ENCODE data around the gene AMIGO1.

DNA sequence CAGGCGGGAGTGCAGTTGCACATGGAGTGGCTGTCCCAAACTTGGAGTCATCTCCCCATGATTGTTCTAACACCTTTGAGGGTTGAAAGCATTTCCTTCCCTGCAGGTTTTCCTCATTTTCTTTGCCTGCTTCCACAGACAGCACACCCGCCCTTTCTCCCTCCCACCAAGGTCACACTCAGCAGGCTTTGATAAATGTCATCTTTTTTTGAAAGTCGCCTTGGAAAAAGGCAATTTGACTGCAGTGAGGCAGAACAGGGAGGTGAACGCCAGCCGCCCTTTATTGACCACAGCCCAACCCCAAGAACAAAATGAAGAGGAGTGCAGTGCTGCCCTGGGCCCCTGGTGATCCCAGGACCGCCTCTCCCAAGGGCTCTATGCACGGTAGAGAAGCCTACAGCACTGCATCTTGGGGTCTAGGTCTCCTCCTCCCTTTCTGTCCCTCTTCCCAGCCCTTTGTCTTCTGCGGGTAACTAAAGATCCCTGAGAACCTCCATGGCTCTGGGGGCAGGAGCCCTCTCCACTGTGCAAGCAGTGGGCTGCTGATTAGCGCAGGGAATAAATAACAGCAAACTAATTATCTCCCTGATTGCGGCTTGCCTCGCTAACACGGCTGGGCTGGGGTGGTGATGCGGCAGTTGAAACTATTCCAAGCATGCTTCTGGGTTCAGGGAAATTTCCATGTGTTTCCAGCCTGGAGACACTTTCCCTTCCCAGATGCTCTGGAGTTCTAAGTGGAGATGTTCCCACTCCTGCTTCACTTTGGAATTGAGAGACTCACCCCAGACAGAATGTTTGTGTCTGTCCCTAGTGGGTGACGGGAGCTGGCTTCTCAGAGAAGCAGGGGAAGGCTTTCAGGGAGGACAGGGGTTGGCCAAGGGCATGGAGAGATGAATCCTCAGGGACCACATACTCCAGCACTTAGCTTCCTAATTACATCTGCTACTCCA lies 11.8 kb upstream of the AMIGO1 start:
- TF ChIP-seq, protein P1, sequence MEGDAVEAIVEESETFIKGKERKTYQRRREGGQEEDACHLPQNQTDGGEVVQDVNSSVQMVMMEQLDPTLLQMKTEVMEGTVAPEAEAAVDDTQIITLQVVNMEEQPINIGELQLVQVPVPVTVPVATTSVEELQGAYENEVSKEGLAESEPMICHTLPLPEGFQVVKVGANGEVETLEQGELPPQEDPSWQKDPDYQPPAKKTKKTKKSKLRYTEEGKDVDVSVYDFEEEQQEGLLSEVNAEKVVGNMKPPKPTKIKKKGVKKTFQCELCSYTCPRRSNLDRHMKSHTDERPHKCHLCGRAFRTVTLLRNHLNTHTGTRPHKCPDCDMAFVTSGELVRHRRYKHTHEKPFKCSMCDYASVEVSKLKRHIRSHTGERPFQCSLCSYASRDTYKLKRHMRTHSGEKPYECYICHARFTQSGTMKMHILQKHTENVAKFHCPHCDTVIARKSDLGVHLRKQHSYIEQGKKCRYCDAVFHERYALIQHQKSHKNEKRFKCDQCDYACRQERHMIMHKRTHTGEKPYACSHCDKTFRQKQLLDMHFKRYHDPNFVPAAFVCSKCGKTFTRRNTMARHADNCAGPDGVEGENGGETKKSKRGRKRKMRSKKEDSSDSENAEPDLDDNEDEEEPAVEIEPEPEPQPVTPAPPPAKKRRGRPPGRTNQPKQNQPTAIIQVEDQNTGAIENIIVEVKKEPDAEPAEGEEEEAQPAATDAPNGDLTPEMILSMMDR (IDR thresholded peaks at IDR 0.05; ENCODE audit: low read depth, low read length): no peak
- no peak for TF ChIP-seq EZH2phosphoT487 (IDR thresholded peaks at IDR 0.05; ENCODE audit: low read depth)
